GM21447 (cell line): ENCODE data around the gene WDR1.
A peak's percentile ranks its signal among the peaks of the same experiment; 100 is the strongest.
"Not testable (repeated sequence)": the region's sequence is repeated elsewhere in the genome, so short reads cannot be mapped to it uniquely, and the experiment has no call there.

Experiments used
- ATAC-seq: cut with Tn5 transposase; IDR thresholded peaks from one replicate; pipeline ENCODE4 v1.9.1; 2021; ENCODE audit not compliant: unreplicated experiment

The WDR1 gene

DNA sequence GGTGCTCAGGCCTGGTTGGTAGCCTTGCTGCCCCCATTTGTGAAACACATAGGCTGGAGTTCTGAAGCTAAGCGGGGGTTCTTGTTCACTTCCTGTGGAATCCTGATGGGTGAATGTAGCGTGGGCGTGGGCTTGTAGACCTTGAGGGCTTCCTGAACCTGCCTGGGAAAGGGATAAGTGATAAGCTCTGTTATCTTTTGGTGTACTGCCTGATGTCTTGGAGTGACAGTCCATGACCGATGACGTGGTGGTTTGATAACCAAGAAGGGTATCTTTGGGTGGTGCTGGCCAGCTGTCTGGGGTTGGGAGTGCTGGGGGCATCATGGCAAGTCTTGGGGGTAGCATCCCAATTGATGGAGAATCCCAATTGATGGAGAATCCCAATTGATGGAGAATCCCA lies 17.5 kb upstream of the WDR1 start:
- ATAC-seq = no peak

DNA sequence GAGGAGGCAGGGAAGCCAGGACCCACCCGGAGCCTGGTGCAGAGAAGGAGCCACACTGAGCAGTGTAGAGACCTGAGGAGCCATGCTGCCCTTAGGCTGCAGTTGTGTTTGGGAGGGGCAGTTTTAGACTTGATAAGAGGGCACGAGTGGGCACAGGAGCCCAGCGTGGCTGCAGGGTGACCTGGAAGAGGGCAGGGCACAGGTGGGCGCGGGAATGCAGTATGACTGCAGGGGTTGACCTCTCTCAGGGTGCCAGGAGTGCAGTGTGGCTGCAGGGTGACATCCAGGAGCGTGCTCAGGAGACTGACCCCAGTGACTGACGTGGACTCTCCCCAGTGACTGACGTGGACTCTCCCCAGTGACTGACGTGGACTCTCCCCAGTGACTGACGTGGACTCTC lies 14.6 kb upstream of the WDR1 start:
- no peak for ATAC-seq

DNA sequence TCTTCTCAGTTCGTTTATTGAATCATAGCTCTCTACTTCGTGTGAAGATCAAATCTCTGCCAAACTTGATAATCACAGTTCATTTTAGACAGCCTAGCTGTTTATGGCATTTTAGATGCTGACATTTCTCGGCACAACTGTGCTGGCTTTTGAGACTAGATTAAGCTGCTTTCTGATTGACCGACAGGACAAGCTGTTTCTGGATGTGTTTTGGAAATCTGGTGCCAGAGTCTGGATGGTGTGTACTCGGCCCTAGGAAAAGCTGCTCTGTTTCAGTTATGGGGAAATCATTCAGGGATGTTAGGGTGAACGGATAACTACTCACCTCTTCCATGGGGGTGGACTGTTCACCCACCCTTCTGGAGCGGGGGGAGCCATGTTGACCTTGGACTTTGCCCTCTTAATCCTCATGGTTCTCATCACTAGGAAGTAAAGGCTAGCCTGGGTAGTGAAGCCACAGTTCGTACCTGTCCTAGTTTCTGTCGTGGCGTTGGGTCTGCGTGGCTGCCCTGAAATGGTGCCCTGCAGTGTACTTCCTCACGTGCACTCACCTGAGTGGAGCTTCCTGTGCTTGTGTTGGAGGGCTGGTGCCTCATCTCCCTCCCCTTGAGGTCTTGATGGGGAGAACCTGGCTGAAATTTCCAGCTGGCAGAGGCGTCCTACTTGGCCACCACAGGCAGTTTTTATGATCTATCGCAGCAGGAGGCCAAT lies 13.7 kb upstream of the WDR1 start:
- no peak for ATAC-seq

DNA sequence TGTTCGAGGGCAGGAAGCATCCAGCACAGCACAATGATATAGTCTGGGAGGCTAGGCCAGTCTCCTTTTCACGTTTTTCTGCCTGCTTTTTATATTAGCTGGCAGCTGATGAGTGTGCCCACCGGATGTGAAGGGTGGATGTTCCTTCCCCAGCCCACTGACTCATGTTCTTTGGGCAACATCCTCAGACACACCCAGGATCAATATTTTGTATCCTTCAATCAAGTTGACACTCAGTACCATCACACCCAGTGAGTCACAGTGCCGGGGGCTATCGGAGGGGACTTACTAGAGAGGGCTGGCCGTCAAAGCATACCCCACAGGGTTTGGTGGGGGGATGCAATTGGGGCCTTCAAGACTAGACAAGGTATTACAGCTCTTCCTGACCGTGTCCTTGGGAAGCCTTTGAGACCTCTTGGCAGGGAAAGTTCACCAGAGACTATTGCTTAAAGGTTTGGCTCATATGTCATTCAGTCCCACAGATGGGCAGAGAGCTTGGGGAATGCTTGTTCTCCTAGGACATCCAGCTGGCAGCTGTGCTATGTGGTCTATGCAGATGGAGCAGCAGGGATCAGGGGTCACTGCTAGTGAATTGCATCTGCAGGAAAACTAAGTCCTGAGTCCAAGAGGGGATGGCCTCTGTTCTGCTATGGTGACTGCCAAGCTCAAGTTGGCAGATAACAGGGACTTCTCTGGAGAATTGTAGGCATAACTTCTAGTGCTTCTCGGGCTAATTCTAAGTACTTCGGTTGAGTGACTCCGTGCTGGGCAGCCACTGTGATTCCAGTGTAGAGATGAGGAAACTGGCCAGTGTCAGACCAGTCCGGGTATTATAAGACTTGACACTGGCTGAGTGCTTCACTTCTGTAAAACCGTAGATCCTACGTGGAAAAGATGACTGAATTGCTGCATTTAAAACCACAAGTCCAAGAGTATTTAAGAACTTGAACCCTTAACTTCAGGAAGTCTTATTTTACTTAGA lies 12.9 kb upstream of the WDR1 start:
- no peak for ATAC-seq

DNA sequence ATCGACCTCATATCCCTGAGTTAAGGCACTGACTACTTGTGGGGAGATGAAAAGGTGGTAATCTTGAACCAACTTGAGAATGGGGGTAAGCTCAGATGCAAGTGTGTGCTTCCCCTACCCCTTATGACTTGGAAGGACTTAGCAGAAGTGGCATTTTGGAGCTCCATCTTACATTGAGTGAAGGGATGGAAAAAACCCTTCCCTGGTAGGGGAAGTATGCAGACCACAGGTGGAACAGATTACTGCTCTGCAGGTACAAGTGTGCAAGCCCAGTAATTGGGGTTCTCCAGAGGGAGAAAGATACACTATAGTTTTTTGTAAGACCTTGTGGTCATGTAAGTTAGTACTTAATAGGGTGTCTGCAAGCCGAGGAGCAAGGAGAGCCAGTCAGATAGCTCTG lies 12.2 kb upstream of the WDR1 start:
- ATAC-seq = no peak

DNA sequence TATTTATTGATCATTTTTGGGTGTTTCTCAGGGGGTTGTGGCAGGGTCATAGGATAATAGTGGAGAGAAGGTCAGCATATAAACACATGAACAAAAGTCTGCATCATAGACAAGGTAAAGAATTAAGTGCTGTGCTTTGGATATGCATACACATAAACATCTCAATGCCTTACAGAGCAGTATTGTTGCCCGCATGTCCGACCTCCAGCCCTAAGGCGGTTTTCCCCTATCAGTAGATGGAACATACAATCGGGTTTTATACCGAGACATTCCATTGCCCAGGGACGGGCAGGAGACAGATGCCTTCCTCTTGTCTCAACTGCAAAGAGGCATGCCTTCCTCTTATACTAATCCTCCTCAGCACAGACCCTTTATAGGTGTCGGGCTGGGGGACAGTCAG lies 10.9 kb upstream of the WDR1 start:
- ATAC-seq = not testable (repeated sequence)

DNA sequence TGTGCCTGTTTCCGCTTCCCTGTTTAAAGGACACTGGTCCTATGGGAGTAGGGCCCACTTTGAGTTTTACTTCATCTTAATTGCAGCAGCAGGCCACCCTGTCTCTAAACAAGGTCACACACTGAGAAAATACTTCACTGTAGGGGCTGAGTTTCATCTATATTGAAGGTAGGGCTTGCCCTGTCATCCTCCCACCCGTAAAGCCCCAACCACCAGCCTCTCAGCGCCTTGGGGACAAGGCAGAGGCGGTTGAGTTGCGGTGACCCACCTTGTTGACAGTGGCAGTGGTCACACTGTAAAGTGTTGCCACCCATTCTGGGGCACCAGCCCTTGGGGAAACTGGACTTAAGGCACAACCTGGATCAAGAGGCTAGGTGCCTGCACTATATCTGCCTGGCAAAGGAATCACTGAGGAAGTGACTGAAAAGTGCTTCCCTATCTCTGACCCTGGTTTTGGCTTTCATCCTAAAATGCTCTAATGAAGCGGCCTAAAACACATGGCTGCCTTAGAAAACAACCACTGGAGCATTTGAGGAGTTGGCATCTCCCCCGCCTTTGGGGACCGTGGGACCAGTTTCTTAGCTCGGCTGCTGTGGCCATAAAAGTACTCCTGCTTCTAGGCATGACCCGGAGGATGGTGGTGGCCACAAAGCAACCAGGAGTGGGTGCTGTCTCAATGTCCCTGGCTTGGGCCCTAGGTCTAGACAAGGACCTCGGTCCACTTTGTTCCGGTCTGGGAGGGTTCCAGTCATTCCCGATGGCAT lies 7.8 kb upstream of the WDR1 start:
- ATAC-seq = no peak

DNA sequence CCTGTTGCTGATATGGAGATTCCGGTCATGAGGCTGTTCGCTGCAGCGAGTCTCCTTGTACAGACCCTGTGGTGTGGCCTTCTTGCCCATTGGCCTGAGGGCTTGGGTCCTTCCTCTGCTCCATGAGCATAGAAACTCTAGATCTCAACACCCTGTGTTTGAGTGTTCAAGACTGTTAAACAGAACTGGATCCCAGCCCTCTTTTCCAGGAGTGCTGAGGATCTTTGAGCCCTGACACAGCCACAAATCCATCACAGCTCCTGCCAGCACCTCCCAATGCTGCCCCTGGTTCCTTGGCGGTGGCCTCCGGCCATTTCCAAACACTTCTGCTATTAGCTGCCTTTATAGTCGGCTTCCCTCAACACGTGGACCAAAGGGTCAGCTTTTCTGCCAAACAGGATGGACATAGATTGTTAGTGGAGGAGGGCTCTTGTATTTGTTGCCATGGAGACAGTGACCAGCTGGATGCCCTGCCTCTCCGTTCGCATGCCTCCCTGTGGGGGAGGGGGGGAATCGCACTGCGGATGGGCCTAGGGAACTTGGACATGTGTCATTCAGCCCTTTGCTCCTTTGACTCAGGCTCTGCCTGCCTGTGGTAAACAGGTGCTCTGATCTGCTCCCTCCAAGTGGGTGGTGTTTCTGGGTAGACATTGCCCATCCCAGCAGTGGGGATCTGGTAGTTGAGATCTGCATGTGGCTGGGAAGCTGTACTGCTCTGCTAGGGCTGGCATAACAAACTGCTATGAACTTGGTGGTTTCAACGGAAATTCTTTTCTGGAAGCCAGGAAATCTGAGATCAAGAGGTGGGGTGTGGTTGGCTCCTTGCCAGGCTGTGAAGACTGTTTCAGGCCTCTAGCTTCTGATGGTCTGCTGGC lies 6.9 kb upstream of the WDR1 start:
- no peak for ATAC-seq

DNA sequence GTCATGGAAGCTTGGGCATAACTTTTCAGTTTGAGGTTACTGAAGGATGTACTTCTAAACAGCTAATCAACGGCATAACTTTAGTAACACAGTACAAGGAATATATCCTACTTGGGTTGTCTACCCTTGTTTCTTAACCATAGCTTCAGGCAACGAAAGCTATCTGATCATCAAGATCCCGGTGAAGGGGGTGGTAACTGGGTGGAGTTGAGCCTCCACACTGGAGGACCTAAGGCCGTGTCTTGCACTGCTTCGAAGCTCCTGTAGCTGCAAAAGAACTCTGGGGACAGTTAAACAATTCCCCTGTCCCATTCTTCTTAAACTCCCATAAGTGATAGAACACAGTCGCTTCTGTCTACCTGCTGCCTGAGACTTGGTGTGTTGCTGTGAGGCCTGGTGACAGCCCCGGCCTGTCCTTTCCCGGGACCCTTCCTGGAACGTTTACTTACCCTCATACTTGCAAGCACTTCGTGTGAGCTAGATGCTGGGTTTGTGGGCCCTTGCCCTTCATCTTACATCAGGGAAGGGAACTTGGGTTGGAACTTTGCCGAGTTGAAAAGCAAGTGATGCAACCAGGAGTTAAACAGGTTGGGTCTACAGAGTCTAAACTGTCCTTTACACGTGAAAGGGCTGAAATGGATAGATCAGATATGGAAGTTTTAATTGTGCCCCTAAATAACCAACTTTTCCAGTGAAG lies 5.8 kb upstream of the WDR1 start:
- no peak for ATAC-seq

DNA sequence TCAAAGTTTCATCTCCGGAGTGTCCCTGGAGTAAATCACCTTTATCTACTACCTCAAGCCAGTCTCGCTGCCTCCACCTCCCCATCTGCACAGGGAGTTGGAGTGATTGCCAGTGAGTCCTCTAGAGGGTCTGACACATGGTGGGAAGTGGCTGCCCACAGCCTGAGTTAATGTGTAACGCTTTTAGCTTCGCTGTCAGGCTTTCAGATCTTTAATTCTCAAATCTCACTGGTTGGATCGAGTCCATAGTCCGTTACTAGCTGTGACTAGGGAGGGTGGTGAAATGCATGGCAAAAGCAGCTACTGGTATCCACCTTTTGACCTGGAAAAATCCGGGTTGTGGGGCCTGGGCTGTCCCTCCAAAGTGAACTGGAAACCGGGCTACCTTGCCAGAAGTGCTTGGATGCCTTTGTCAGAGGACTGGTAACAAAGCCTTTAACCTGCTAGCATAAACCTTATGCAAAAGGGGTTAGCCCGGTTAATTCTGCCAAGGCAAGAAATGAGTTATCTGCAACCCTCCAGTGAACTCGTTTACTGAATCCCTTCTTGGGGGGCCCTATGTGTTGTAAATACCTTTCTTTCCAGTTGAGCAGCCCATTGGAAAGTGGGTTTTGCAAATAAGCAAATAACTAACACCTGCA lies 5.1 kb upstream of the WDR1 start:
- no peak for ATAC-seq

DNA sequence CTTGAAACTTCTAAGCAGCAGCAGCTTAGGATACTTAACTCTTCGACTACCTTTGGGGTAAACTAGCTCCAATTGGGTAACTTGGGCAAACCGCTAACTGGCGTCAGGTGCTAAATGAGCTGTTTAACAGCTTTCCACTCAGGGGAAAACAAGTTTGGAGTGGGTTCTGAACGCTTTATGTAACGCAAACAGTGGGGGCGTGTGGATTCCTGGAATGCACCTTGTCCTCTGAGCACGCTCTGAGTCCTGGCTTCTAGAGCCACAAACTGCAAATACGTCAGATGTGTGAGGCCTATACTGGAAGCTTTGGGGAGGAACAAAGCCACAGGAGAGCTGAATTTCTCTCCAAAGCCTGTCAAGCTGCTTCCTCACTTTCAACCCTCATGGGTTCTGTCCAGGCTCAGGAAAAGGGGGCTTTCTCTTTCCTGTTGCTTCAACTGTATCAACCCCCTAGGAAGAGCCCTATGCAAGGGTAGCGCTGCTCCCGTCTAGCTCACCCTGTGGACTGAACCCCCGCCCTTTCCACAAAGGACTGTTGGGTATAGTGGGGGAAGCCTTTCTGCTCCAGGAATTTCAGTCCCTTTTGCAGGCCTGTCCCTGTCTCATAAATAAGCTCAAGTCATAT lies 4.5 kb upstream of the WDR1 start:
- ATAC-seq = no peak

DNA sequence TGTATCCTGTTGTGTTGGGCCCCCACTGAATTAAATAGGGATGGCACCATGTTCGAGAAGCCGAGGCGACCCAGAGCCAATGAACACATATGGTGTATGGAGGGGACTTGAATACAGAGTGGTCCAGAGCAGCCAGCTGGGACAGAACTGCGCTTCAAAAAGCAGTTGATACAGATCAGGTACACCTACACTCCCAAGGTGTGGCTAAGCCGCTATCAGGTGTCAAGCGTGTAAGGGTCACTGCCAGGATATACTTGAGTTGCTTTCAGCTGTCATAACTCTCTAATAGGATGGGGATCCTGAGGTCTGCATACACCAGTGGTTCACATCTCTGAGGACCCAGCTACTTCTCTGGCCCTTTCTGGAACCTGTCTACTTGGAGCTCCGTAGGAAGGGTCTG lies 3.2 kb upstream of the WDR1 start:
- no peak for ATAC-seq

DNA sequence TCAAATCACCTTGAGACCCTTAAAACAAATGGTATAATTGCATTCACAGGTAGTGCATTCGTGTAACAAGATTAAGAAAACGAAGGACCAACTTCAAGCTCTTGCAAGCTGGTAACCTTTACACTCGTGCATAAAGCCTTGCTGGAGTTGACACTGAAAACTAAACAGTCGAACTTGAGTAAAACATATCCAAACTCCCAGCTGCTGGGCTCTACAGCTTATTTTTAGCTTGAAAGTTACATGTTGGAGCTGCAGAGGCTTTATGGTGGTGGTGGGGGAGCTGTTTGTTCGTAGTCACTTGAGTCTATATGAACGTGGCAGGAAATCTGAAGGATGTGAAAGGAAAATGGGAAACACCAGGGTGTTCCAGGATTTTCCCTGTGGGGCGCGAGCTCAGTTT lies 2.7 kb upstream of the WDR1 start:
- no peak for ATAC-seq

DNA sequence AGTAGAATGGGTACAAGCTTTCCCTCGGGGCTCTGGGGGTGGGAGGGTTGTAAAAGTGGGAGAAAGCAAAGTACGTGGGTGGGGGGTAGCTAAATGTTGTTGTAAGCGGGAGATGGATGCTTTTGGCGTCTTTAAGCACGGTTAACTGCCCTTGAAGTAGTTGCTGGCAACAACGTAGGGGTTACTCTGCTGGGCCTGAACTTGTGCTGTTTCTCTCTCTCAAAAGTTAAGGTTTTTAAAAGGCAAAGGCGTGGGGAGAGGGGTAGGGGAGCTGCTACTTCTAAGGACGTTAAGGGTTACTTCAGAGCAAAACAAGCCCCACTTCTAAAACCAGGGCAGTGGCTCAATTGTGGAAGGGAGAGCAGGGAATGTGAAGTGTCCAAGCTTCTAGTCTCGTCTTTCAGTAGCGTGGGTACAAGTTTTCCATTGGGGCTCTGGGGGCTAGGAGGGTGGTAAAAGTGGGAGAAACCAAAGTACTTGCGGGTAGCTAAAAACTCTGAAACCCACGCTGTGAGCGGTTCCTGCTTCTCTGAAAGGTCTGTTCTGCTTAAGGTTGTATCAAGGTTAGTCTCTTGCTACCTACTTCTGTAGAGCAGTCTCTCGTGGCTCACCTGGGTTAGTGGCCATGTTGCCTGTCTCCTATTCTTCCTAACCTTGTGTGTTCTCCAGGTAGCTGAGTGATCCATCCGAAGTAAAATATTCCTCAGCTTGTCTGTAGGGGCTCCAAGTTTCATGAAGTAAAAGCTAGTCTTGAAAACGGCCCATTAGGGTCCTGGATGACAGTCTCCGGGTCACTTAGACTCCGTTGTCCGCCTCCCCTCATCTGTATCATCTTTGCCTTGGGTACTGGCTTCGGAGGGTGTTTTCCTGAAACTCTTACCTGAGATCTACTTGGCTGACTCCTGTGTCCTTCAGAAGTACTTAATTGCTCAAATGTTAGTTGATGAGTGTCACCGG lies 1.7 kb upstream of the WDR1 start:
- no peak for ATAC-seq

DNA sequence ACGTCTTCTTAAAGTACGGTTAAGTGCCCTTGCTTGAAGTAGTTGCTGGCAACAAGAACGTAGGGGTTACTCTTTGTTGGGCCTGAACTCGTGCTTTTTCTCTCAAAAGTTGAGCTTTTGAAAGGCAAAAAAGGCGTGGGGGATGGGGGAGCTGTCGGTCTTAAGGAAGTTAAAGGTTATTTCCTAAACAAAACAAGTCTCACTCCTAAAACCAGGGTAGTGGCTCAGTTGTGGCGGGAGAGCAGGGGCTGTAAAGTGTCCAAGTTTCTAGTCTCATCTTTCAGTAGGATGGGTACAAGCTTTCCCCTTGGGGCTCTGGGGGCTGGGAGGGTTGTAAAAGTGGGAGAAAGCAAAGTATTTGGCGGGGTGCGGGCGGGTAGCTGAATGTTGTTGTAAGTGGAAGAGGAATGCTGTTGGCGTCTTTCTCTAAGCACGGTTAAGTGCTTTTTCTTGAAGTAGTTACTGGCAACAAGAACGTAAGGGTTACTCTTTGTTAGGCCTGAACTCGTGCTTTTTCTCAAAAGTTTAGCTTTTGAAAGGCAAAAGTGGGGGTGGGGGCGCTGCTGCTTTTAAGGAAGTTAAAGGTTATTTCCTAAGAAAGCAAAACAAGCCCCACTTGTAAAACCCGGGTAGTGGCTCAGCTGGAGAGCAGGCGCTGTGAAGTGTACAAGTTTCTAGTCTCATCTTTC lies 904 bp upstream of the WDR1 start:
- ATAC-seq = peak; percentile 28

DNA sequence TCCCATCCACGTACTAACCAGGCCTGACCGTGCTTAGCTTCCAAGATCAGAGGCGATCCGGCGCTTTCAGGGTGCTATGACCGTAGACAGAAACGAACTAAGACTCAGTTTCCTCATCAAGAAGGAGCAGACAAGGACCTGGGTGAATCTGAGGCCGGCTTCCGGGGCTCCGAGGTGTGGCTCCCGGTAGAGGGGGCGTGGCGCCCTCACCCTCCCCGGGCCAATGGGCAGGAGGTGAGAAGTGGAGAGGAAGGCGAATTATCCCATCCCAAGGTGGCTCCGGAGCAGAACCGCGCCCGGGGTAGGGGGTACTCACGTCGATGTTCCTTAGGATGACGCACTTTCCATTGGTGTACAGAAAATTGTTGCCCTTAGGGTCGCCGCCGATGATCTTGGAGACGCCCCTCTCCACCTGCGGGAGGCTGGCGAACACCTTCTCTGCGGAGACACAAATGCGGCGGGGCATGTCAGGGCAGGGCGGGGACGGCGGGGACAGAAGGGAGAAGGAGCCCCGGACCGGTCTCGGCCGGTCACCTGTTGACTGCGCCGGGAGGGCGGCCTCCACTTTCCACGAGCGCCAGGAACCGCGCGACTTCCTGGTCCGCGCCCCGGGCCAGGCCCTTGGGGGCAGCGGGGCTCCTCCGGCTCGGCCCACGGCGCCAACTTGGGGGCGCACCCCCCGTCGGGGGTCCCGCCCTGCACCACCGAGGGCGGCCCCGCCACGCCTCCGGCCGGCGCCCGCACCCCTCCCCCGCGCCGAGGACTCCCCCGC lies 616 bp downstream of the WDR1 start:
- ATAC-seq = peak; percentile 42
